Measurements from ENCODE around the gene SF3B1. TPM values are rescaled to one million over a fixed set of nuclear protein-coding genes. Genes with fewer than 3 reads are reported as not detected.

The SF3B1 gene
- total and polyA plus RNA-seq, 2 donors (not counting 1 experiment from before 2014, with no cell fraction given): 524 to 722 TPM

DNA sequence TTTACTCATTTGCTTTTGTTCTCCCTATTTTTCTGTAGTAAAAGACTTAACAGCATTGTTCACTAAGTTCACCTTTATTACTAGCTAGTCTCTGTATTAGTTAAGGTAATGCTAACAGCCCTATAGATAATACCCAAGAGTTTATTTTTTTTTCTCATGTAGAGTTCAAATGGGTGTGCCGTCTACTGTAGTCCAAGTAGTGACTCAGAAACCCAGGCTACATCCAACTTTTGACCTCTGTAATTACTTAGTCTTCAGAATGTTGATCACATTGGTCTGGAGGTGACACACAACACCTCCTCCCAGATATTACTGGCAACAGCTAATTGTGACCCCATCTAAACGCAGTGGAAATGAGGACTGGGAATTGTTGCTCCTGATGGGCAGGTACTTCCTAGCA is 26.2 kb upstream of the SF3B1 start:
- Histone ChIP-seq H3K9ac (ENCODE audit: low read length) (no peak overlapping the region), H3K27me3 (replicated peaks in 1 of 4; ENCODE audit: control extremely low read depth in 1 of 4, control insufficient read depth in 3 of 4, insufficient read depth in 4 of 4, low read length in 3 of 4) (no peaks in the 10 kb centered on the region), H3K4me1 (ENCODE audit: control insufficient read depth in 2 of 2, insufficient read depth in 2 of 2, low read length in 2 of 2) (no peaks in the 10 kb centered on the region), H3K36me3 (replicated peaks in 1 of 2; ENCODE audit: control extremely low read depth in 1 of 2, control insufficient read depth in 1 of 2, extremely low read depth in 1 of 2, insufficient read depth in 2 of 2, low read length in 1 of 2) (peaks cover 5 to 50% of the 10 kb centered on the region in 2 experiments), H3K79me2 (ENCODE audit: control insufficient read depth, insufficient read depth, low read length) (peaks cover 72% of the 10 kb centered on the region), H3K9me3 (ENCODE audit: control extremely low read depth in 1 of 3, control insufficient read depth in 2 of 3, insufficient read depth in 1 of 3, low read length in 2 of 3) (no peaks in the 10 kb centered on the region), H3K4me2 (replicated peaks; ENCODE audit: low read depth, low read length, poor library complexity, severe bottlenecking) (no peak overlapping the region), H3K27ac (ENCODE audit: low read length in 2 of 2) (no peak overlapping the region), H3K4me3 (ENCODE audit: control extremely low read depth in 1 of 5, extremely low read depth in 1 of 5, insufficient read depth in 1 of 5, low read depth in 2 of 5, low read length in 4 of 5) (no peak overlapping the region), H2AFZ (ENCODE audit: insufficient read depth, low read depth, low read length, poor library complexity, severe bottlenecking) (no peak overlapping the region), H4K20me1 (ENCODE audit: control insufficient read depth, insufficient read depth, low read length, poor library complexity, severe bottlenecking) (peaks cover 26% of the 10 kb centered on the region)
- ATAC-seq (ENCODE audit: low read depth): no peak
- no CpG with 5 or more reads among the region's 2 CpGs for whole genome bisulfite sequencing (ENCODE audit: insufficient coverage)
- Mint-ChIP-seq H3K27me3 (no peaks in the 10 kb centered on the region), H3K9me3 (ENCODE audit: insufficient read depth) (no peaks in the 10 kb centered on the region), H3K4me1 (peaks cover 14% of the 10 kb centered on the region), H3K4me3 (no peak overlapping the region), H3K27ac (no peak overlapping the region)
- intact Hi-C loops (cut with micrococcal nuclease): no loop called here
- ChIA-PET CTCF (no interaction called here), POLR2A (no interaction called here)
- DNase-seq: no peak
- TF ChIP-seq, protein P1, sequence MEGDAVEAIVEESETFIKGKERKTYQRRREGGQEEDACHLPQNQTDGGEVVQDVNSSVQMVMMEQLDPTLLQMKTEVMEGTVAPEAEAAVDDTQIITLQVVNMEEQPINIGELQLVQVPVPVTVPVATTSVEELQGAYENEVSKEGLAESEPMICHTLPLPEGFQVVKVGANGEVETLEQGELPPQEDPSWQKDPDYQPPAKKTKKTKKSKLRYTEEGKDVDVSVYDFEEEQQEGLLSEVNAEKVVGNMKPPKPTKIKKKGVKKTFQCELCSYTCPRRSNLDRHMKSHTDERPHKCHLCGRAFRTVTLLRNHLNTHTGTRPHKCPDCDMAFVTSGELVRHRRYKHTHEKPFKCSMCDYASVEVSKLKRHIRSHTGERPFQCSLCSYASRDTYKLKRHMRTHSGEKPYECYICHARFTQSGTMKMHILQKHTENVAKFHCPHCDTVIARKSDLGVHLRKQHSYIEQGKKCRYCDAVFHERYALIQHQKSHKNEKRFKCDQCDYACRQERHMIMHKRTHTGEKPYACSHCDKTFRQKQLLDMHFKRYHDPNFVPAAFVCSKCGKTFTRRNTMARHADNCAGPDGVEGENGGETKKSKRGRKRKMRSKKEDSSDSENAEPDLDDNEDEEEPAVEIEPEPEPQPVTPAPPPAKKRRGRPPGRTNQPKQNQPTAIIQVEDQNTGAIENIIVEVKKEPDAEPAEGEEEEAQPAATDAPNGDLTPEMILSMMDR (IDR thresholded peaks at IDR 0.05): no peak
- no peak for TF ChIP-seq EZH2 (IDR thresholded peaks at IDR 0.05; ENCODE audit: borderline replicate concordance, insufficient read depth, low read depth, low read length, poor library complexity, severe bottlenecking)

DNA sequence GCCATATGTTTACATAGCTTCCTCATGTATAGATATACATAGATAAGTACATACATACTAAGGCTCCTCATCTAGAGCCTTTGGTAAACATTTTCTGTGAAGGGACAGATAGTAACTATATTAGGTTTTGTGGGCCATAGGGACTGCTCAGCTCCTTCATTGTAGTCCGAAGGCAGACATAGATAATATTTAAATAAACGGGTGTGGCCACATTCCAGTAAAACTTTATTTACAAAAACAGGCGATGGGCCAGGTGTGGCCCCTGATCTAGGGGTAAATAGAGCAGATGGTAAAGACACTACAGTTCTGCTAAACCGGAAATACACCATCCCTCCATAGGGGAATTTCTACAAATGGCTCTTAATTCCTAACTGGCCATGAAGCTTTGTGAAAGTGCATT is 25.8 kb upstream of the SF3B1 start:
- intact Hi-C loops (cut with micrococcal nuclease): no loop called here
- Mint-ChIP-seq H3K4me1 (peaks cover 18% of the 10 kb centered on the region), H3K27me3 (no peaks in the 10 kb centered on the region), H3K9me3 (ENCODE audit: insufficient read depth) (no peaks in the 10 kb centered on the region), H3K27ac (no peak overlapping the region), H3K4me3 (no peak overlapping the region)
- Histone ChIP-seq H2AFZ (ENCODE audit: insufficient read depth, low read depth, low read length, poor library complexity, severe bottlenecking) (no peak overlapping the region), H3K27ac (ENCODE audit: low read length in 2 of 2) (no peak overlapping the region), H3K4me1 (ENCODE audit: control insufficient read depth in 2 of 2, insufficient read depth in 2 of 2, low read length in 2 of 2) (no peaks in the 10 kb centered on the region), H3K79me2 (ENCODE audit: control insufficient read depth, insufficient read depth, low read length) (peaks cover 73% of the 10 kb centered on the region), H3K9me3 (ENCODE audit: control extremely low read depth in 1 of 3, control insufficient read depth in 2 of 3, insufficient read depth in 1 of 3, low read length in 2 of 3) (no peaks in the 10 kb centered on the region), H3K9ac (ENCODE audit: low read length) (no peak overlapping the region), H3K27me3 (replicated peaks in 1 of 4; ENCODE audit: control extremely low read depth in 1 of 4, control insufficient read depth in 3 of 4, insufficient read depth in 4 of 4, low read length in 3 of 4) (no peaks in the 10 kb centered on the region), H3K4me3 (ENCODE audit: control extremely low read depth in 1 of 5, extremely low read depth in 1 of 5, insufficient read depth in 1 of 5, low read depth in 2 of 5, low read length in 4 of 5) (no peak overlapping the region), H3K36me3 (replicated peaks in 1 of 2; ENCODE audit: control extremely low read depth in 1 of 2, control insufficient read depth in 1 of 2, extremely low read depth in 1 of 2, insufficient read depth in 2 of 2, low read length in 1 of 2) (peaks cover 5 to 46% of the 10 kb centered on the region in 2 experiments), H4K20me1 (ENCODE audit: control insufficient read depth, insufficient read depth, low read length, poor library complexity, severe bottlenecking) (peaks cover 30% of the 10 kb centered on the region), H3K4me2 (replicated peaks; ENCODE audit: low read depth, low read length, poor library complexity, severe bottlenecking) (no peak overlapping the region)
- ATAC-seq (ENCODE audit: low read depth) (no peak), DNase-seq (no peak)
- no CpG with 5 or more reads among the region's 4 CpGs for WGBS (ENCODE audit: insufficient coverage)
- ChIA-PET CTCF (no interaction called here), POLR2A (no interaction called here)
- TF ChIP-seq EZH2 (IDR thresholded peaks at IDR 0.05; ENCODE audit: borderline replicate concordance, insufficient read depth, low read depth, low read length, poor library complexity, severe bottlenecking): no peak
- TF ChIP-seq, protein P1 (IDR thresholded peaks at IDR 0.05): no peak
